ENCODE data around the gene CFAP97D2. TPM values are rescaled to one million over a fixed set of nuclear protein-coding genes. Genes with fewer than 3 reads are reported as not detected.
A peak's percentile ranks its signal among the peaks of the same experiment; 100 is the strongest.

The CFAP97D2 gene
- total RNA-seq, 1 experiment from 2014 or later, result not detected

GRCh38 chr13:114151031-114151430, 28.0 kb upstream of the CFAP97D2 start:
- TF ChIP-seq OVOL2 (CRISPR knock-in tag; IDR thresholded peaks at IDR 0.05; ENCODE audit: borderline replicate concordance) (no peak), NR1H2 (CRISPR knock-in tag; IDR thresholded peaks at IDR 0.05) (no peak), EMX1 (CRISPR knock-in tag; IDR thresholded peaks at IDR 0.05) (no peak), JAZF1 (CRISPR knock-in tag; IDR thresholded peaks at IDR 0.05) (no peak), MAX (CRISPR knock-in tag; IDR thresholded peaks at IDR 0.05) (no peak), E2F4 (CRISPR knock-in tag; IDR thresholded peaks at IDR 0.05; ENCODE audit: borderline replicate concordance, low read depth) (no peak), ZNF121 (CRISPR knock-in tag; IDR thresholded peaks at IDR 0.05) (no peak), ERG (CRISPR knock-in tag; IDR thresholded peaks at IDR 0.05) (no peak), ZNF232 (CRISPR knock-in tag; IDR thresholded peaks at IDR 0.05) (no peak), ZNF263 (CRISPR knock-in tag; IDR thresholded peaks at IDR 0.05; ENCODE audit: low read depth) (no peak), KAT7 (CRISPR knock-in tag; IDR thresholded peaks at IDR 0.05; ENCODE audit: borderline replicate concordance) (no peak), ELF4 (CRISPR knock-in tag; IDR thresholded peaks at IDR 0.05; ENCODE audit: low read depth) (no peak), NR3C1 (CRISPR knock-in tag; conservative IDR thresholded peaks at IDR 0.05; ENCODE audit: low read depth) (no peak), ZNF671 (CRISPR knock-in tag; IDR thresholded peaks at IDR 0.05) (no peak), TCF7 (CRISPR knock-in tag; IDR thresholded peaks at IDR 0.05; ENCODE audit: low read depth) (no peak), ESRRA (CRISPR knock-in tag; IDR thresholded peaks at IDR 0.05; ENCODE audit: borderline replicate concordance) (no peak), NFATC4 (CRISPR knock-in tag; IDR thresholded peaks at IDR 0.05) (no peak)
- TF ChIP-seq, protein P1, sequence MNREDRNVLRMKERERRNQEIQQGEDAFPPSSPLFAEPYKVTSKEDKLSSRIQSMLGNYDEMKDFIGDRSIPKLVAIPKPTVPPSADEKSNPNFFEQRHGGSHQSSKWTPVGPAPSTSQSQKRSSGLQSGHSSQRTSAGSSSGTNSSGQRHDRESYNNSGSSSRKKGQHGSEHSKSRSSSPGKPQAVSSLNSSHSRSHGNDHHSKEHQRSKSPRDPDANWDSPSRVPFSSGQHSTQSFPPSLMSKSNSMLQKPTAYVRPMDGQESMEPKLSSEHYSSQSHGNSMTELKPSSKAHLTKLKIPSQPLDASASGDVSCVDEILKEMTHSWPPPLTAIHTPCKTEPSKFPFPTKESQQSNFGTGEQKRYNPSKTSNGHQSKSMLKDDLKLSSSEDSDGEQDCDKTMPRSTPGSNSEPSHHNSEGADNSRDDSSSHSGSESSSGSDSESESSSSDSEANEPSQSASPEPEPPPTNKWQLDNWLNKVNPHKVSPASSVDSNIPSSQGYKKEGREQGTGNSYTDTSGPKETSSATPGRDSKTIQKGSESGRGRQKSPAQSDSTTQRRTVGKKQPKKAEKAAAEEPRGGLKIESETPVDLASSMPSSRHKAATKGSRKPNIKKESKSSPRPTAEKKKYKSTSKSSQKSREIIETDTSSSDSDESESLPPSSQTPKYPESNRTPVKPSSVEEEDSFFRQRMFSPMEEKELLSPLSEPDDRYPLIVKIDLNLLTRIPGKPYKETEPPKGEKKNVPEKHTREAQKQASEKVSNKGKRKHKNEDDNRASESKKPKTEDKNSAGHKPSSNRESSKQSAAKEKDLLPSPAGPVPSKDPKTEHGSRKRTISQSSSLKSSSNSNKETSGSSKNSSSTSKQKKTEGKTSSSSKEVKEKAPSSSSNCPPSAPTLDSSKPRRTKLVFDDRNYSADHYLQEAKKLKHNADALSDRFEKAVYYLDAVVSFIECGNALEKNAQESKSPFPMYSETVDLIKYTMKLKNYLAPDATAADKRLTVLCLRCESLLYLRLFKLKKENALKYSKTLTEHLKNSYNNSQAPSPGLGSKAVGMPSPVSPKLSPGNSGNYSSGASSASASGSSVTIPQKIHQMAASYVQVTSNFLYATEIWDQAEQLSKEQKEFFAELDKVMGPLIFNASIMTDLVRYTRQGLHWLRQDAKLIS (CRISPR knock-in tag; IDR thresholded peaks at IDR 0.05; ENCODE audit: borderline replicate concordance), result no peak
- TF ChIP-seq, protein P2, sequence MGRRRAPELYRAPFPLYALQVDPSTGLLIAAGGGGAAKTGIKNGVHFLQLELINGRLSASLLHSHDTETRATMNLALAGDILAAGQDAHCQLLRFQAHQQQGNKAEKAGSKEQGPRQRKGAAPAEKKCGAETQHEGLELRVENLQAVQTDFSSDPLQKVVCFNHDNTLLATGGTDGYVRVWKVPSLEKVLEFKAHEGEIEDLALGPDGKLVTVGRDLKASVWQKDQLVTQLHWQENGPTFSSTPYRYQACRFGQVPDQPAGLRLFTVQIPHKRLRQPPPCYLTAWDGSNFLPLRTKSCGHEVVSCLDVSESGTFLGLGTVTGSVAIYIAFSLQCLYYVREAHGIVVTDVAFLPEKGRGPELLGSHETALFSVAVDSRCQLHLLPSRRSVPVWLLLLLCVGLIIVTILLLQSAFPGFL (CRISPR knock-in tag; IDR thresholded peaks at IDR 0.05; ENCODE audit: borderline replicate concordance), result no peak
- ATAC-seq (no peak), DNase-seq (ENCODE audit: low spot score) (no peak)
- Mint-ChIP-seq H3K36me3 (no peaks in the 10 kb centered on the region), H3K27me3 (ENCODE audit: low read depth) (no peaks in the 10 kb centered on the region; the same call in 1 of the 2 replicates), H3K4me1 (no peaks in the 10 kb centered on the region), H3K9me3 (peaks cover 8% of the 10 kb centered on the region), H3K27ac (0 out of 2 replicates have a peak overlapping the region, but pooled peaks have one; percentile 36), H3K4me3 (no peak overlapping the region)
- ChIA-PET POLR2A (no interaction called here), CTCF (no interaction called here)

Data from WTC11 (cell line).